Body of pancreas (tissue), 4 donors: ENCODE results near the gene ODAD3. TPM values are rescaled to one million over a fixed set of nuclear protein-coding genes. Genes with fewer than 3 reads are reported as not detected.

Experiments
- ATAC-seq: fragments of 150-250 bp; one replicate; pipeline ENCODE4 v1.9.1; 2016
- DNase-seq, 4 donors: peaks; one replicate each; pipeline ENCODE4 v3.0.0-alpha.2; 2019
- H3K27ac ChIP-seq, 4 donors: fragments of 200-600 bp; sonication (generic); 1 replicate in 3 of 4; 2 replicates in 1 of 4; pipeline versions ENCODE4 v1.5.1 to v1.6.1; 2016 to 2019; ENCODE audit warnings: mild to moderate bottlenecking in 1 of 4, mixed read lengths in 1 of 4, moderate library complexity in 1 of 4
- H3K27me3 ChIP-seq, 2 donors: fragments of 200-600 bp; sonication (generic); one replicate each; pipeline ENCODE4 v1.6.0; 2016; ENCODE audit warnings: mild to moderate bottlenecking in 1 of 2
- H3K36me3 ChIP-seq, 2 donors: fragments of 200-600 bp; sonication (generic); replicated peaks in 1 of 2; 2 replicates each; pipeline ENCODE4 v1.5.1; 2016; ENCODE audit warnings: low read depth in 2 of 2; ENCODE audit not compliant: insufficient read depth in 1 of 2
- H3K4me1 ChIP-seq: fragments of 200-600 bp; sonication (generic); one replicate; pipeline ENCODE4 v1.6.0; 2016
- H3K4me3 ChIP-seq, 2 donors: fragments of 200-600 bp; sonication (generic); 1 replicate in 1 of 2; 2 replicates in 1 of 2; pipeline ENCODE4 v1.5.1; 2016 to 2019
- H3K9me3 ChIP-seq, 3 donors: fragments of 200-600 bp; sonication (generic); 1 replicate in 2 of 3; 2 replicates in 1 of 3; pipeline ENCODE4 v1.5.1; 2016
- CTCF ChIP-seq, 7 experiments: fragments of 450-650 bp in 4 of 7; fragments of 200-600 bp in 3 of 7; sonication (generic) in 3 of 7; IDR thresholded peaks; one replicate each; pipeline ENCODE4 v1.5.1; 2016 to 2019; ENCODE audit warnings: antibody characterized with exemption in 7 of 7
- POLR2A ChIP-seq, 3 donors: fragments of 450-650 bp; IDR thresholded peaks; one replicate each; pipeline ENCODE4 v1.6.1; 2016; ENCODE audit warnings: antibody characterized with exemption in 3 of 3, mild to moderate bottlenecking in 2 of 3
- WGBS, 2 donors: methylation state at CpG; one replicate each; pipeline ENCODE4 v1.1.5; 2017; 5-methylcytosine and 5-hydroxymethylcytosine counted together
- intact Hi-C: fragments of 100-400 bp; cut with DNase I; formaldehyde crosslinking; loops from one replicate; pipeline ENCODE4 v1.15.1; 2023
- total RNA-seq, 2 donors: library from RNA; depleted of rRNA; stranded (reverse); fragments of >200 nt; gene quantifications; one replicate each; pipeline ENCODE4 v1.1.0, GENCODE V29; 2016

The ODAD3 gene
- total RNA-seq, 2 donors from 2014 or later: 0.26 TPM; not detected in 1

- WGBS, 2 donors: 63 to 76% methylated on average over 9 of the region's 9 CpGs
- Histone ChIP-seq H3K9me3 (no peaks in the 10 kb centered on the region), H3K4me1 (no peaks in the 10 kb centered on the region), H3K36me3 (peaks cover 0 to 4% of the 10 kb centered on the region in 2 donors), H3K27me3 (no peaks in the 10 kb centered on the region), H3K4me3 (no peak overlapping the region), H3K27ac (no peak overlapping the region)
- TF ChIP-seq POLR2A (IDR thresholded peaks at IDR 0.05) (no peak), CTCF (IDR thresholded peaks at IDR 0.05) (no peak)
- DNase-seq: no peak
- ATAC-seq: no peak
- intact Hi-C loops: no loop called here
Observed at GRCh38 chr19:11404588-11405222, 30.2 kb downstream of the ODAD3 start.

- peaks cover 0 to 4% of the 10 kb centered on the region in 2 donors for H3K36me3 ChIP-seq
- no peak for DNase-seq
- H3K27me3 ChIP-seq: no peaks in the 10 kb centered on the region
- H3K4me3 ChIP-seq: no peak overlapping the region
- no peaks in the 10 kb centered on the region for H3K9me3 ChIP-seq
- no peak for TF ChIP-seq CTCF (IDR thresholded peaks at IDR 0.05)
- no peak for TF ChIP-seq POLR2A (IDR thresholded peaks at IDR 0.05)
- 78 to 84% methylated on average over 8 to 9 of the region's 9 CpGs for WGBS, 2 donors
- no peak overlapping the region for H3K27ac ChIP-seq
- ATAC-seq: no peak
- no peaks in the 10 kb centered on the region for H3K4me1 ChIP-seq
- intact Hi-C loops: no loop called here
Observed at GRCh38 chr19:11401808-11402543, 32.9 kb downstream of the ODAD3 start.

- TF ChIP-seq CTCF (IDR thresholded peaks at IDR 0.05): no peak
- no peak for TF ChIP-seq POLR2A (IDR thresholded peaks at IDR 0.05)
- intact Hi-C loops: no loop called here
- no peak for ATAC-seq
- 79 to 88% methylated on average over 1 of the region's 1 CpG for WGBS, 2 donors
- H3K9me3 ChIP-seq: no peaks in the 10 kb centered on the region
- H3K4me1 ChIP-seq: no peaks in the 10 kb centered on the region
- peaks cover 0 to 4% of the 10 kb centered on the region in 2 donors for H3K36me3 ChIP-seq
- H3K27ac ChIP-seq: no peak overlapping the region
- H3K27me3 ChIP-seq: no peaks in the 10 kb centered on the region
- no peak for DNase-seq
- no peak overlapping the region for H3K4me3 ChIP-seq
Observed at GRCh38 chr19:11400798-11401197, 34.1 kb downstream of the ODAD3 start.

GRCh38 chr19:11399667-11400066 is 35.3 kb downstream of the ODAD3 start:
- no peaks in the 10 kb centered on the region for H3K27me3 ChIP-seq
- 91 to 100% methylated on average over 5 to 9 of the region's 9 CpGs for WGBS, 2 donors

More at GRCh38 chr19:11399667-11400066, 35.3 kb downstream of the ODAD3 start:
- Histone ChIP-seq H3K36me3 (peaks cover 0 to 2% of the 10 kb centered on the region in 2 donors), H3K9me3 (no peaks in the 10 kb centered on the region), H3K4me3 (no peak overlapping the region), H3K4me1 (no peaks in the 10 kb centered on the region), H3K27ac (no peak overlapping the region)
- TF ChIP-seq POLR2A (IDR thresholded peaks at IDR 0.05): no peak
- no peak for TF ChIP-seq CTCF (IDR thresholded peaks at IDR 0.05)
- intact Hi-C loops: no loop called here
- ATAC-seq: no peak
- no peak for DNase-seq
